Mesothelial cell of epicardium (in vitro differentiated cells): ENCODE measurements around the gene CHP1. TPM values are rescaled to one million over a fixed set of nuclear protein-coding genes. Genes with fewer than 3 reads are reported as not detected.
"Not testable (repeated sequence)": the region's sequence is repeated elsewhere in the genome, so short reads cannot be mapped to it uniquely, and the experiment has no call there.

Experiments used
- DNase-seq, 2 experiments: peaks; one replicate each; pipeline ENCODE4 v3.0.0; 2021; ENCODE audit warnings: low spot score in 2 of 2; ENCODE audit not compliant: unreplicated experiment in 2 of 2
- H3K27ac Mint-ChIP-seq: 2 replicates; pipeline ENCODE4 v1.8.0; 2021; ENCODE audit warnings: mixed read lengths
- H3K27me3 Mint-ChIP-seq: 2 replicates; pipeline ENCODE4 v1.8.0; 2021; ENCODE audit warnings: low read depth, mixed read lengths
- H3K36me3 Mint-ChIP-seq: 2 replicates; pipeline ENCODE4 v1.8.0; 2021; ENCODE audit warnings: mixed read lengths
- H3K4me1 Mint-ChIP-seq: 2 replicates; pipeline ENCODE4 v1.8.0; 2021; ENCODE audit warnings: mixed read lengths
- H3K4me3 Mint-ChIP-seq: 2 replicates; pipeline ENCODE4 v1.8.0; 2021; ENCODE audit warnings: mild to moderate bottlenecking, moderate library complexity, mixed read lengths
- H3K9me3 Mint-ChIP-seq: 2 replicates; pipeline ENCODE4 v1.8.0; 2021; ENCODE audit warnings: mixed read lengths
- total RNA-seq: library from RNA; stranded (reverse); gene quantifications from 3 replicates; pipeline ENCODE4 v1.2.1, GENCODE V29; 2021
- TF ChIP-seq, protein P1 (sequence below): fragments of 200-600 bp; sonication (generic); IDR thresholded peaks from one replicate; pipeline ENCODE4 v1.5.0; 2021; ENCODE audit warnings: antibody characterized with exemption; ENCODE audit not compliant: unreplicated experiment

The CHP1 gene
- total RNA-seq, 1 donor from 2014 or later: 51.8 TPM

GRCh38 chr15:41269887-41270286 is 38.8 kb downstream of the CHP1 start:
- H3K27ac Mint-ChIP-seq: no peak overlapping the region
- no peaks in the 10 kb centered on the region for H3K4me1 Mint-ChIP-seq
- peaks cover 28% of the 10 kb centered on the region for H3K36me3 Mint-ChIP-seq
- TF ChIP-seq, protein P1, sequence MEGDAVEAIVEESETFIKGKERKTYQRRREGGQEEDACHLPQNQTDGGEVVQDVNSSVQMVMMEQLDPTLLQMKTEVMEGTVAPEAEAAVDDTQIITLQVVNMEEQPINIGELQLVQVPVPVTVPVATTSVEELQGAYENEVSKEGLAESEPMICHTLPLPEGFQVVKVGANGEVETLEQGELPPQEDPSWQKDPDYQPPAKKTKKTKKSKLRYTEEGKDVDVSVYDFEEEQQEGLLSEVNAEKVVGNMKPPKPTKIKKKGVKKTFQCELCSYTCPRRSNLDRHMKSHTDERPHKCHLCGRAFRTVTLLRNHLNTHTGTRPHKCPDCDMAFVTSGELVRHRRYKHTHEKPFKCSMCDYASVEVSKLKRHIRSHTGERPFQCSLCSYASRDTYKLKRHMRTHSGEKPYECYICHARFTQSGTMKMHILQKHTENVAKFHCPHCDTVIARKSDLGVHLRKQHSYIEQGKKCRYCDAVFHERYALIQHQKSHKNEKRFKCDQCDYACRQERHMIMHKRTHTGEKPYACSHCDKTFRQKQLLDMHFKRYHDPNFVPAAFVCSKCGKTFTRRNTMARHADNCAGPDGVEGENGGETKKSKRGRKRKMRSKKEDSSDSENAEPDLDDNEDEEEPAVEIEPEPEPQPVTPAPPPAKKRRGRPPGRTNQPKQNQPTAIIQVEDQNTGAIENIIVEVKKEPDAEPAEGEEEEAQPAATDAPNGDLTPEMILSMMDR: no peak
- no peaks in the 10 kb centered on the region for H3K27me3 Mint-ChIP-seq
- no peak overlapping the region for H3K4me3 Mint-ChIP-seq
- no peaks in the 10 kb centered on the region for H3K9me3 Mint-ChIP-seq
- no peak for DNase-seq

- DNase-seq: no peak
- Mint-ChIP-seq H3K27me3 (no peaks in the 10 kb centered on the region), H3K9me3 (no peaks in the 10 kb centered on the region), H3K4me1 (no peaks in the 10 kb centered on the region), H3K36me3 (peaks cover 32% of the 10 kb centered on the region), H3K27ac (no peak overlapping the region), H3K4me3 (no peak overlapping the region)
- TF ChIP-seq, protein P1: no peak
Observed at GRCh38 chr15:41276831-41277230, 45.8 kb downstream of the CHP1 start.

GRCh38 chr15:41278319-41278718 is 47.3 kb downstream of the CHP1 start:
- H3K36me3 Mint-ChIP-seq: peaks cover 32% of the 10 kb centered on the region
- H3K27ac Mint-ChIP-seq: no peak overlapping the region
- H3K4me3 Mint-ChIP-seq: no peak overlapping the region
- TF ChIP-seq, protein P1: no peak
- no peaks in the 10 kb centered on the region for H3K27me3 Mint-ChIP-seq
- H3K9me3 Mint-ChIP-seq: no peaks in the 10 kb centered on the region
- no peaks in the 10 kb centered on the region for H3K4me1 Mint-ChIP-seq
- no peak for DNase-seq

DNA sequence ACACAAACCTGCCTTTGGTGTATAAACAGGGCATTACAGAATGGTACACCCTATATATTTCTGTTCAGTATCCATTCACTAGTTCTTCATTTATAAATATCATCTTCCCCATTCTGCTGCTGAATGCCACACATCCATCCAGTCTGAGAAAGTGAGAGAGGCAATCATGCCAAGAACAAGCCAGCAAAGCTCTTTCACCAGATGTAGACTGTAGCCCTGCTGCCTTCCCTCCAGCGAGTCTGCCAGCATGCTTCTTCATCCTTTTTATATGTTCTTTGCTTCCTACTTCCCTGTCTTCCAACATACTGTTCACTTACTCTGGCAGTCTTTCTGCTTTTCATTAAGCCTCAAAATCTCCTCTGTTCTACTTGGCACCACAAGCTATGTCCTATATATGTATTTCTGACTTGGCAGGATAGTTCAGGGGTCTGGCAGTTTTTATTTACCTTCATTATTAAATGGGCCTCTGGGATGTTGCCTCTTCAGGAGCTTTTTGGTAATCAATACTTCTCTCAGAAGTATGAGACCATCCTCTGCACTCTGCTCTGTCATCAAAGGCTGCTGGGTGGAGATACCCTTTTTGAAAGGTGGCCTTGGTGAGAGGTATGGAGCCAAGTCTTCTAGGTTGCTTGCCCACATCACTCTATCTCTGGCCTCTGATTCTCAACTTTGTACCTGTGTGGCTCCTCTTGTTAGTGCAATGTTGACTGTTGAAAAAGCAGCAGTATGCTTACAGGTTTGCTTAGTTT is 48.6 kb downstream of the CHP1 start:
- Mint-ChIP-seq H3K9me3 (no peaks in the 10 kb centered on the region), H3K36me3 (peaks cover 26% of the 10 kb centered on the region), H3K4me1 (peaks cover 2% of the 10 kb centered on the region), H3K27ac (no peak overlapping the region), H3K27me3 (no peaks in the 10 kb centered on the region), H3K4me3 (no peak overlapping the region)
- no peak for DNase-seq
- TF ChIP-seq, protein P1: no peak

DNA sequence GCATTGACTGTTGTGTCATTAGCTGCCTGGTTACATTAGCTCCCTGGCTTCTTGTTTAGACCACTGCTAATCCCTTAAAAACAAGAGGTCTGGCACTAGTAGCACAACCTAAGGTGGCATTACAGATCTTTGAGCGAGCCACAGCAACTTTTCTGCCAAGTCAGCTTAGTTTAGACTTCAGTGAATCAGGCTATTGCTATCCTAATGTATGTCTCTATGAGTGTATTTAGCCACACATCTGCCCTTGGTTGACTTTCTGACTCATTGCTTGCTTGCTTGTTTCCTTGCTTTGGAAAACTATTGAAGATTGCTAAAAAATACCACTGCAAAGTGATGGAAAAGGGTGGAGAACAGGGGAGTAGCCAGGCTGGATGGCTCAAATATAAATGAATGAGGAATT is 50.2 kb downstream of the CHP1 start:
- Mint-ChIP-seq H3K9me3 (no peaks in the 10 kb centered on the region), H3K36me3 (peaks cover 34% of the 10 kb centered on the region), H3K4me3 (no peak overlapping the region), H3K4me1 (peaks cover 15% of the 10 kb centered on the region), H3K27me3 (no peaks in the 10 kb centered on the region), H3K27ac (no peak overlapping the region)
- DNase-seq: no peak
- TF ChIP-seq, protein P1: no peak

DNA sequence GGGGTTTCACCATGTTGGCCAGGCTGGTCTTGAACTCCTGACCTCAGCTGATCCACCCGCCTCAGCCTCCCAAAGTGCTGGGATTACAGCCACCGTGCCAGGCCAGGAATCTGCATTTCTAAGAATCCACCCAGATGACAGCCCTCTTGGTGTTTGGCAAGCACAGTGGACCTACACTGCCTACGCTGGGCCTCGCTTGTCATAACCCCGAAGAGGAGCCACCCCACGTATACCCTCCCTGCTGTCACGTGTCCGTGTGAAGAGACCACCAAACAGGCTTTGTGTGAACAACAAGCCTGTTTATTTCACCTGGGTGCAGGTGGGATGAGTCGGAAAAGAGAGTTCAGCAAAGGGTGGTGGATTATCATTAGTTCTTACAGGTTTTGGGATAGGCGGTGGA is 51.4 kb downstream of the CHP1 start:
- Mint-ChIP-seq H3K4me3 (peak overlapping the region; percentile 93), H3K4me1 (peaks cover 15% of the 10 kb centered on the region), H3K36me3 (peaks cover 33% of the 10 kb centered on the region), H3K27ac (peak overlapping the region; percentile 98)
- not testable (repeated sequence) for DNase-seq, H3K27me3 Mint-ChIP-seq, H3K9me3 Mint-ChIP-seq

DNA sequence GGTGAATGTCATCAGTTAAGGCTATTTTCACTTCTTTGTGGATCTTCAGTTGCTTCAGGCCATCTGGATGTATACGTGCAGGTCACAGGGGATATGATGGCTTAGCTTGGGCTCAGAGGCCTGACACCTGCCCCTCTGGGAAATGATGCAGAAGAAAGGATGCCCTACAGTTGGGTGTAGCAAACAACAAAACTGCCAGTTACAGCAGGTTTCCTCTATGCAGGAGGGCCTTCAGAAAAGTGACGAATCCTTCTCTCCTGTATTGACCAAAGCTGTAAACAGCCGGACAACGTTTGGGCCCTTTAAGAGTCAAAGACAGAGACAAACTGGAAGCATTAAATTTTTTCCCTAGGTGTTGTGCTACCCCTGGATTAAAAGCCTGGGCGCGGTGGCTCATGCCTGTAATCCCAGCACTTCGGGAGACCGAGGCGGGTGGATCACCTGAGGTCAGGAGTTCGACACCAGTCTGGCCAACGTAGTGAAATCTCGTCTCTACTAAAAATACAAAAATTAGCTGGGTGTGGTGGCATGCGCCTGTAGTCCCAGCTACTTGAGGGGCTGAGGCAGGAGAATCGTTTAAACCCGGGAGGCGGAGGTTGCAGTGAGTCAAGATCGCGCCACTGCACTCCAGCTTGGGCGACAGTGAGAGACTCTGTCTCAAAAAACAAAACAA is 52.0 kb downstream of the CHP1 start:
- Mint-ChIP-seq H3K27ac (peak overlapping the region; percentile 98), H3K4me3 (peak overlapping the region; percentile 93), H3K36me3 (peaks cover 35% of the 10 kb centered on the region), H3K4me1 (peaks cover 15% of the 10 kb centered on the region)
- not testable (repeated sequence) for H3K9me3 Mint-ChIP-seq, DNase-seq, H3K27me3 Mint-ChIP-seq
